Upper lobe of right lung (tissue), 1 donor: ENCODE results near the gene ANKRD63. TPM values are rescaled to one million over a fixed set of nuclear protein-coding genes. Genes with fewer than 3 reads are reported as not detected.

Experiments
- ATAC-seq: fragments of 200-7000 bp; cut with Tn5 transposase; one replicate; pipeline ENCODE4 v1.9.1; 2020; ENCODE audit warnings: mild to moderate bottlenecking, moderate library complexity
- DNase-seq: peaks from one replicate; pipeline ENCODE4 v3.0.0-alpha.2; 2020
- H3K27ac ChIP-seq: fragments of 200-600 bp; one replicate; pipeline ENCODE4 v1.8.0; 2022
- H3K27me3 ChIP-seq: fragments of 200-600 bp; one replicate; pipeline ENCODE4 v1.8.0; 2022; ENCODE audit warnings: mild to moderate bottlenecking
- H3K36me3 ChIP-seq: fragments of 200-600 bp; one replicate; pipeline ENCODE4 v1.8.0; 2022
- H3K4me1 ChIP-seq: fragments of 200-600 bp; one replicate; pipeline ENCODE4 v1.8.0; 2022
- H3K4me3 ChIP-seq: fragments of 200-600 bp; one replicate; pipeline ENCODE4 v1.8.0; 2022; ENCODE audit warnings: mild to moderate bottlenecking
- H3K9me3 ChIP-seq: fragments of 200-600 bp; one replicate; pipeline ENCODE4 v1.8.0; 2022
- CTCF ChIP-seq: fragments of 200-600 bp; IDR thresholded peaks from one replicate; pipeline ENCODE4 v1.8.0; 2022; ENCODE audit warnings: antibody characterized with exemption
- intact Hi-C: fragments of 100-400 bp; cut with DNase I; formaldehyde crosslinking; loops from one replicate; pipeline ENCODE4 v1.11.0; 2022
- total RNA-seq: library from RNA; stranded (reverse); fragmentation: NEBNext Ultra II Directional; extraction: Animal tissue kit (Norgen Biotek cat#: 25700); gene quantifications from one replicate; pipeline ENCODE4 v1.2.1, GENCODE V29; 2021
- donor health status: DM: no; HTN: yes; CAD: no; lungs with severe emphysema.

ANKRD63 gene
- total RNA-seq, 1 donor from 2014 or later = not detected

DNA sequence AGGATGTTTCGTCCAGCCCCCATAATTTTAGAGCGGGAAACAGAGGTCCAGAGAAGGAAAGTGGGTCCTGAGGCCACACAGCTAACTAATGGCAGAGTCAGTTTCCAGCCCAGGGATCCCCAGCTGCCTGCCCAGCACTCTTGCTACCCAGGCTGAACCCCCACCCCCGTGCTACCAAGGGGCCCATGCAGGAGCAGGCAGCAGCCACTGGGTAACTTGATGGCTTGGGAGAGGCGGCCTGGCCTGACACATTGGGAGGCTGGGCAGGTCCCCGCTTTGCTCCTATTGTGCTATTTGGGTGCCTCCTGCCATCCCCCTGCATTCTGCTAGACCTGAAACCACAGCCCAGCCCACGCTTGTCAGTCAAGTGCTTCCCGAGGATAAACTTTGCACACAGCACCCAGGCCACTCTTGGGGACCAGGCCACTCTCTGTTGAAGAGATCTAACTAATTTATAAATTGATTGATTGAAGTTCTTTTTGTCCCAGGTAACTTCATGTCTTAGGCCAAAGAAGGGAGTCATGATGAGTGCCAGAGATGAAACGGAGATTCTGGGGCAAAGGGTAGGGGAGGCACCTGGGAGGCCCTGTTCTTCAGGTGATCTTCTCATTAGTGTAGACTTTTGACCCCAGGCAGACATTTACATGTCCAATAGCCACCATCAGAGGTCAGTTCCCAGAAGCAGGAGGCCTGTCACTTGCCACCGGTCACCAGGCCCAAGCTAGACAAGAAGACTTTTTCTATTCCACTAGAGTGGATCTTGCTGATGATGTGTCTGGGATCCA is 37.0 kb downstream of the ANKRD63 start:
- DNase-seq (peak; percentile 53), ATAC-seq (no peak)
- no peaks in the 10 kb centered on the region for H3K36me3 ChIP-seq
- intact Hi-C loops = no loop called here
- no peaks in the 10 kb centered on the region for H3K9me3 ChIP-seq
- no peaks in the 10 kb centered on the region for H3K4me1 ChIP-seq
- H3K27ac ChIP-seq = no peak overlapping the region
- no peak for TF ChIP-seq CTCF
- no peak overlapping the region for H3K4me3 ChIP-seq
- no peaks in the 10 kb centered on the region for H3K27me3 ChIP-seq

- no peak for TF ChIP-seq CTCF
- Histone ChIP-seq H3K27ac (no peak overlapping the region), H3K27me3 (peaks cover 5% of the 10 kb centered on the region), H3K36me3 (no peaks in the 10 kb centered on the region), H3K9me3 (no peaks in the 10 kb centered on the region), H3K4me1 (no peaks in the 10 kb centered on the region), H3K4me3 (no peak overlapping the region)
- peak; percentile 80 for ATAC-seq
- intact Hi-C loops = no loop called here
- peak; percentile 75 for DNase-seq
Measured at GRCh38 chr15:40244961-40245523, 37.8 kb downstream of the ANKRD63 start.

DNA sequence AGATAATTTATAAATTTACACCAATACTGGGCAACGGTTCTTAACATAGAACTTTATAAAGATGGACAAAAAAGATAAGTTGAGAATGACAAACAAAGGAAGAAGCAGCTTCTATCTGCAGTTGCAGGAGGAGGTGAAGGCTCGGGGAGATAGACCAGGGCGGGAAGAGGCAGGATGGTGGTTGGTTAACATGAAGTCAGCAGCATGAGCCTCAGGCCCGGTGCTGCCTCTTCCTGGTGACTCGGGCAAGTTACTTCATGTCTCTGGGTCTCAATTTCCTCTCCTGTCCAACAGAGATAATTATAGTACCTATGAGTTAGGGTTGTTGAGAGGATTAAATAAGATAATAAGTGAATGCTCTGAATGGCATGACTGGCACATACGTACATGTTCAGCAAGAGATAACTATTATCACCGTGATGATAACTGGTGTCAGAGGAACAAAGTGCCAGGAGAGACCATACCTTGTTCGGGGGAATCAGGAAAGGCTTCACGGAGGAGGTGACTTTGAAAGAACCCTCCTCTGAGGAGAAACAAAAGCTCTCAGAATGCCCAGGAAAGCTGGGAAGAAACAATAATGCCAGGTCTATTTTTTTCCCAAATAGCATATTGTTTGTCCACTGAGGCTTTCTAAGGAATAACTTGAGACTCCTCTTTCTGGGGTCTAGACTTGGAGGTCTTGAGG is 39.6 kb downstream of the ANKRD63 start:
- intact Hi-C loops = no loop called here
- DNase-seq = no peak
- ATAC-seq = no peak
- no peaks in the 10 kb centered on the region for H3K4me1 ChIP-seq
- no peaks in the 10 kb centered on the region for H3K9me3 ChIP-seq
- no peak for TF ChIP-seq CTCF
- no peak overlapping the region for H3K27ac ChIP-seq
- H3K27me3 ChIP-seq = peaks cover 11% of the 10 kb centered on the region
- H3K36me3 ChIP-seq = no peaks in the 10 kb centered on the region
- H3K4me3 ChIP-seq = no peak overlapping the region

DNA sequence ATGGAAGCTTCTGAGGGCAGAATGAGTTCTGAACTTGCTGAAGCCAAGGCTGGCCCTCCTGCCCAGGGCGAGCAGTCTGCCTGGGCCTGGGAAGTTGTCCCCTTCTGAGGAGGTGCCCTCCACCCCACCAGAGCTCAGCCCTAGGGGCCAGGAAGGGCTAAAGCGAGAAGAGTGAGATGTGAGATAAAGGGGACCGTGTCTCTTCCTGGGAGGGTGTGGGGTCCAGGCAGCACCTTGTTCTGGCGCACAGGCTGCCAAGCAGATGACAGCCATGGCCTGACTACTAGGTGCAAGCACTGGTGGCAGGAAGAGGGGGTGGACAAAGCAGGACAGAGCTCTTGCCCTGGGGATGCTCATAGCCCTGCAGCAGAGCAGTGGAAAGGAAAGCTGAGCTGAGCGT is 40.3 kb downstream of the ANKRD63 start:
- intact Hi-C loops = no loop called here
- peak; percentile 52 for DNase-seq

GRCh38 chr15:40242213-40242599 is 40.7 kb downstream of the ANKRD63 start:
- ATAC-seq (no peak), DNase-seq (no peak)
- no peak overlapping the region for H3K4me3 ChIP-seq
- intact Hi-C loops = no loop called here
- no peaks in the 10 kb centered on the region for H3K36me3 ChIP-seq
- no peaks in the 10 kb centered on the region for H3K9me3 ChIP-seq
- H3K4me1 ChIP-seq = no peaks in the 10 kb centered on the region
- peaks cover 11% of the 10 kb centered on the region for H3K27me3 ChIP-seq
- TF ChIP-seq CTCF = no peak
- H3K27ac ChIP-seq = no peak overlapping the region

More for the DNA sequence above, 40.3 kb downstream of the ANKRD63 start:
- no peak for ATAC-seq
- no peak for TF ChIP-seq CTCF
- no peaks in the 10 kb centered on the region for H3K36me3 ChIP-seq
- no peak overlapping the region for H3K27ac ChIP-seq
- no peaks in the 10 kb centered on the region for H3K9me3 ChIP-seq
- peaks cover 11% of the 10 kb centered on the region for H3K27me3 ChIP-seq
- H3K4me1 ChIP-seq = no peaks in the 10 kb centered on the region
- no peak overlapping the region for H3K4me3 ChIP-seq
